NK-92 treated with Interleukin-12 subunit alpha and Interleukin-12 subunit beta, amount 100 ng/mL, for 24 hours (cell line): ENCODE data around the gene IRX3.

ENCODE experiments used
- DNase-seq: peaks from one replicate; lab custom pipeline; 2025; lab: John Stamatoyannopoulos, UW

The IRX3 gene

DNA sequence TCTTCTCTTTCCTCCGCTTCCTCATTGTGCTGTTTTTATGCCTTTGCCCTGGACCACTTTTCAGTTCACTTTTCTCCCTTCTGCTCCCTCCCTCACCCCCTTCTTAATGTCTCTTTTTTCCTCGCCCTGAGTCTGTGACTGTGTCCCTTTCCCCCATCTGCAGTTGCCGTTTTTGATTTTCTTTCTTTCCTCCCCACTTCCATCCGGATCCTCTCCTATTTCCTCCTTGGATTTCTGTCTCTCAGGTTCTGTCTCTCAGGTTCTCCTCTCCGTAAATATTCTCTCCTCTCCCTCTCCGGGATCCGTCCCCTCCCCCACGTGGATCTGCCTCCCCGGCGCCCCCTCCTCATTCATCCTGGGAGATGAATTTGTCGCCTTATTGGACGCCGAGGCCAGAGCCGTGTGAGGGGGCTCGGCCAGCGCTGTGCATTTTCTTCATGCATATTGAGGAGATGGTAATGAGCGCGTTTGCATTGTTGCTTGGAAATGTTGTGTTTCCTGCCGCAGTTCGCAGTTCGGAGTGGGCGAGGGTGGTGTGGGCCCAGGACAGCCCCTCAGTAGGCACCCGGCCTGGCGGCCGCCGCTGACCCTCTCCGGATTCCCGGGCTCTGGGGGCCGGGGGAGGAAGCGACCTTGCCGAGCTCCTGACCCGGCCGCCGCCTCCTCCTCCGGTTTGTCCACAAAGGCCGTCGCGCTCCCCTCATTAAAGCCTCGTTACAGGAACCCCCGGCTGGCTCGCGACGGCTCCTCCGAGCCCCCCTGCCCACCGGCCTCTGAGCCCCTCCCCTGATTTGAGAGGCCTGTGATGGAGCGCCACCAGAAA, 4.5 kb upstream of the IRX3 start:
- no peak for DNase-seq

DNA sequence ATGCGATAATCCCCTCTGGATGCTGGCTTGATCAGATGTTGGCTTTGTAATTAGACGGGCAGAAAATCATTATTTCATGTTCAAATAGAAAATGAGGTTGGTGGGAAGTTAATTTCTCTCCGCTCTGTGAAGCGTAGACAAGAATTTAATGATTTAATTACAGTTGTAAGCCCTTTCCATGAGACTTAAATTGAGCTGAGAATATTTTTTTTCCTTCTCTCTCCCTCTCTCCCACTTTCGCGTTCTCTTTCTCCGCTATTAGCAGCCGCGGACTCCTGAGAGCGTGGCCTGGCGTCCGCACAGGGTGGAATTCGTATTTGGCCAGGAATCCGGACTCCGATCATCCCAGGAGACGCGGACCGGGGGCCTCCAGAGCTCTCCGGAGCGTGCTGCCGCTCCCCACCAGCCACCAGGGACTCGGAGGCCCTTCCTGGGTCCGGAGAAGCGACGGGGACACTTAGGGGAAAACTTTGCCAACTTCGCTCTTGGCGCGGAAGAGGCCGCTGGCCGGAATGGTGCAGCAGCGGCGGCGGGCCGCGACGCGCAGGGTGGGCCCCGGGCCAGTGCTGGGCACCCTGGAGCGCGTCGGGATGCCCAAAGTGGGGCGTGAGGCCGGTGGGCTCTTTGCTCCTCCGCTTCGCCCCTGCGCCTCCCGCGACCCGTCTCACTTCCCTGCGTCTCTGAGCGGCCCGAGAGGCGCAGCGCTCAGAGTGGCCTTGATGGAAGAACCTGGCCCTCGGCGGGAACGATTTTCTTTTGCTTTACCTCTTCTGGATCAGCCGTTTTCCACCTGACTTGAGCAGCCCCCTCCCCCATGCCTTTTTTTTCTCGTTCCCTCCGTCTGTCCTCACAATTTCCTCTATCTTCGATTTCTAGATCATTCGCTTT, 3.6 kb upstream of the IRX3 start:
- DNase-seq = no peak

GRCh38 chr16:54289242-54289944, 2.8 kb upstream of the IRX3 start:
- no peak for DNase-seq

DNA sequence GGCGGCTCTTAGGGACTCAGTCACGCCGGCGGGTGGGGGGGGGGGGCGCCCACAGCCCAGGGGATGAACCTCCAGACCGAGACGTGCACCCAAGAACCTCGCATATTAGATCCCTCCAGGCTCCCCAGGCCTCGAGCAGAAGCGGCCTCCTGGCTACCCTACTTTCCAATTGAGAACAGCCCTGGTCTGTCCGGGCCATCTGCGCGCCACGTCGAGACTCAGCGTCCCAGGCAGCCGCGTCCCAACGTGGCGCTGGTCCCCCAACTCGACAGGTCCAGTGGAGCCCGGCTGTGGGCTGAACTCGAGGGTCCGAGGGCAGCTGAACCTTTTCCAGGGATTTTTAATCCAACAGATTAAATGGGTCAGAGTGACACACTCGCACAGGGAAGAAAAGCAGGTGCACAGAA, 2.3 kb upstream of the IRX3 start:
- no peak for DNase-seq

GRCh38 chr16:54288030-54288834, 1.6 kb upstream of the IRX3 start:
- no peak for DNase-seq

- DNase-seq = no peak
Measured at GRCh38 chr16:54287131-54288029, 793 bp upstream of the IRX3 start.

DNA sequence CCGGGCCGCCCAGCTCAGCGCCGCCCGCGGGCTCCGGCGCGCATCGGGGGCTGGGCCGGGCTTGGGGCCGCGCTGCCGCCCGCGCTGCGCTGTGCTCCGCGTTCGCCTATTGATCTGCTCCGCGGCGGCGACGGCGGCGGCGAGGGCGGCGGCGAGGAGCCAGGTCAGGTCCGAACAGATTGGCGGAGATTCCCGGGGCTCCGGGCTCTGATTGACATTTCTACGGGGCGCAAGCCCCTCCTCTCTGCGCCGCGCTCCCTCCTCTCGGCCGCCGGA, 559 bp downstream of the IRX3 start:
- DNase-seq = no peak

DNA sequence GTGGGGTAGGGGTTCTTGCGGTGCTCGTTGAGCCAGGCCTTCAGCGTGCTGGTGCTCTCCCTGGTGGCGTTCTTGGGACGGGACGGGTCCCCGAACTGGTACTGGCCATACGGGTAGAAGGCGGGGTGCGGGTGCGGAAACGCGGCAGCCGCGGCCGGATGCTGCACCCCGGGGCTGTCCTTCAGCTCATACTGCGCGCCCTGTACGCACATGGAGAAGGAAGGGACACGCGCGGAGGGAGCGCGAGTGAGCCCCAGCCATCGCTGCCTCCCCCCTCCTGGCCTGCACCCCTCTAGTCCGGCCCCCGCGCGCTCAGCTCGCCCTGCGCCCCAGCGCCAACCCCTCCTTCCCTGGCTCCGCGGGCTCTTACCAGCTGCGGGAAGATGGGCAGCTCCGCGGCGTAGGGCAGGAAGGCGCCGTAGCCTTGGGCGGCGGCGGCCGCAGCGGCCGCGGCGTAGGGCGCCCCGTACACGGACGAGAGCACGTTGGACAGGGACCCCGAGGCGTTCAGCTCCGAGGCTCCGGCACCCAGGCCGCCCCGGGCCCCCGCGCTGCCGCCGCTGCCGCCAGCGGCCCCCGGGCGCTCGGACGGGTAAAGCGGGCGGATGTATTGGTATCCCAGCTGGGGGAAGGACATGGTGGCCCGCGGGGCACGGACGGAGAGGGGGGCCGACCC, 1.0 kb downstream of the IRX3 start:
- no peak for DNase-seq

GRCh38 chr16:54284931-54285413, 1.6 kb downstream of the IRX3 start:
- no peak for DNase-seq

GRCh38 chr16:54284319-54284930, 2.2 kb downstream of the IRX3 start:
- no peak for DNase-seq

DNA sequence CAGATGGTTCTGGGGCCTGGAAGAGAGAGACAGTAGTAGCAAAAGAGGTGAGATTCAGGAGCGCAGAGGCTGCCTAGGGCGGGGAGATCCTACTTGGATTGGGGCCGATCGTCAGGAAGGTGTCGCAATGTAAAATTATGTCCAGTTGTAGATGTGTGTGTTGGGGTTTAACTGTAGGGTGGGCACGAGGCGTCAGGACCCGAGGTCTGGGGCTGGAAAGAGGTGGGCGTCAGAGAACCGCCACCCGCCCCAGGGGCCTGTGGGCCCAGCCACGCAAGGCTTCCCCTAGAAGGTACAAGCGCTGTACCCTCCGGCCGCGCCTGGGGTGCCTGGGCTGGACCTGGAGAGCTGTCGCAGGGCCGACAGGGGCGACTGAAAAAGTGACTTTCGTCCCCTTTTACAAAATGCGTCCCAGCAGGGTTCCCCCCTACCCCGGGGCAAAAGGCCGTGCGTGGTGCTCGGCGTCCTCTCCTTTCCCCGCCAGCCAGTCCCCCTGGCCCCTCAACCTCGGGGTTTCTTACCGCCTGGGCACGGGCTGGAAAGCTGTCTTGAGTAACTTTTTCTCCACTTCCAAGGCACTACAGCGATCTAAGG, 2.8 kb downstream of the IRX3 start:
- DNase-seq = no peak

DNA sequence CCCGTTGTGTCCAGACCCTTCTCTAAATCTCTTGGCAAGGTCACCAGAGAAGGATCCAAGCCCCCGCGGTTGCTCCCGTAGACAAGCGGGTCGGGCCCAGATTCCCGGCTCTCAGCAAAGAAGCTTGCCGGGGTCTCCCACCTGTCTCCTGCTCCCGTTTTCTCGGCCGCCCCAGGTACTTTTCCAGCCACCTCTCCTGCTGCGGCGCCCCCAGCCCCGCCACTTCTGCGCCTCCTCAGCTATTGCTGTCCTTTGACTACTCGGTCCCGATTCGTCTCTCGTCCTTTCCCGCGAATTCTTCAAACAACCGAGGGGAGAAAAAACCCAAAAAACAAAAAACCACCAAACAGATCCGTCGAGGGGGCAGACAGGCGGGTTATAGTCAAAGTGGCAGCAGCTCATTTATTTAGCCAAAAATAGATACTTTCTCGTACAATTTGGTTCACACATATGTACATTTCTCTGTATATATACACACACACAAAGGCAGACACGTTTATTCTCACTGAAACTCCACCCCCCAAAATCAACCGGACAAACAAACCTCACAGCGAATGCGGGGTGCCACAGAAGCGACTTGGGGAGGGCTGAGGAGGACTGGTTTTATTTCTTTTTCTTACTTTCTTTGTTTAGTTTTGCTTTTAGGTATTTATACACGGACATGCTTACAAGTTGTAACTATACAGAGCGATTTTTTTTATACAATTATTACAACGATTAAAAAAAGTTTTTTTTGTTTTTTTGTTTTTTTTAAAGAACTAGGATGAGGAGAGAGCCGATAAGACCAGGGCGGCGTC, 3.5 kb downstream of the IRX3 start:
- no peak for DNase-seq

- DNase-seq = no peak
Measured at GRCh38 chr16:54282202-54282927, 4.2 kb downstream of the IRX3 start.

DNA sequence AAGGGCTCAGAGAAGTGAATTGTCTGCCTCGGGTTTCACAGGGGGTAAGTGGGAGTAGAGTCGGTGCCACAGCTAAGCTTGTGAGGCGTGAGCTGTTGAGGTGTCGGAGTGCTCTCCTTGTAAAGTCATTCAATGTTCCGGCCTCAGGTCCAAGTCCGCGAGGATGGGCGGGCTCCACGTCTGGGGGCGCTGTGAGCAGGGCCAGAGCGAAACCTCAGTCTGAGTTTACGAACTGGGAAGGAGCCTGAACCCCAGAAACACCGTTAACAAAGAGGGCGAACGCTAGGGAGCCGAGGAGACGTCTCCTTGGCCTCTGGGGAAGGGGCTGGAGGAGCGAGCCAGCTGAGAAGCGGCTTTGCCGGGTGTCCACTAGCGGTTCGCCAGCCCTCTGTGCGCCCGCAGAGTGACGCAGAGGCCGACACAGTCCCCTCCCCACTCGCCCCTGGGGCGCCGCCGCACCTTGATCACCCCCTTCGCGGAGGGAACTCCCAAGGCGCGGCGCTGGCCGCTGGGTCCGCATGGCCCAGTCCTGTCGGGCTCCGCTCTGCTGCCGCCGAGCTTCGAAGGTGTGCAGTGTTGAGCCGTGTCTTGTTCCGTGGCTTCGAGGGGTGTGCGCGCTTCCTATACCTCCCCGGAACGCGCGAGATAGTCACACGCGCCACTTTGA, 4.9 kb downstream of the IRX3 start:
- no peak for DNase-seq

GRCh38 chr16:54280751-54281150, 5.8 kb downstream of the IRX3 start:
- no peak for DNase-seq

GRCh38 chr16:54277845-54278703, 8.5 kb downstream of the IRX3 start:
- DNase-seq = no peak
